GM18508 (cell line): ENCODE measurements around the gene TAS1R1.
"Not testable (repeated sequence)": the region's sequence is repeated elsewhere in the genome, so short reads cannot be mapped to it uniquely, and the experiment has no call there.

Experiments used
- ATAC-seq: cut with Tn5 transposase; IDR thresholded peaks from one replicate; pipeline ENCODE4 v1.9.1; 2021; ENCODE audit warnings: moderate number of reproducible peaks; ENCODE audit not compliant: insufficient read depth, unreplicated experiment

TAS1R1 gene

GRCh38 chr1:6587261-6588005 is 32.3 kb downstream of the TAS1R1 start:
- ATAC-seq = no peak

GRCh38 chr1:6588128-6588892 is 33.2 kb downstream of the TAS1R1 start:
- no peak for ATAC-seq

GRCh38 chr1:6588893-6589520 is 33.9 kb downstream of the TAS1R1 start:
- ATAC-seq = no peak

GRCh38 chr1:6590046-6590445 is 34.9 kb downstream of the TAS1R1 start:
- ATAC-seq = no peak

GRCh38 chr1:6591222-6591621 is 36.1 kb downstream of the TAS1R1 start:
- no peak for ATAC-seq

GRCh38 chr1:6591644-6592043 is 36.5 kb downstream of the TAS1R1 start:
- no peak for ATAC-seq

- ATAC-seq = no peak
Measured at GRCh38 chr1:6592441-6592840, 37.3 kb downstream of the TAS1R1 start.

GRCh38 chr1:6592865-6593593 is 37.9 kb downstream of the TAS1R1 start:
- ATAC-seq = no peak

- ATAC-seq = no peak
Measured at GRCh38 chr1:6593810-6594209, 38.7 kb downstream of the TAS1R1 start.

GRCh38 chr1:6594977-6595740 is 40.1 kb downstream of the TAS1R1 start:
- ATAC-seq = no peak

- no peak for ATAC-seq
Measured at GRCh38 chr1:6596351-6596750, 41.2 kb downstream of the TAS1R1 start.

GRCh38 chr1:6596886-6597776 is 42.0 kb downstream of the TAS1R1 start:
- no peak for ATAC-seq

GRCh38 chr1:6597777-6598131 is 42.6 kb downstream of the TAS1R1 start:
- no peak for ATAC-seq

GRCh38 chr1:6599141-6599975 is 44.3 kb downstream of the TAS1R1 start:
- ATAC-seq = no peak

GRCh38 chr1:6599991-6600390 is 44.9 kb downstream of the TAS1R1 start:
- not testable (repeated sequence) for ATAC-seq

GRCh38 chr1:6600410-6601048 is 45.4 kb downstream of the TAS1R1 start:
- ATAC-seq = no peak

- ATAC-seq = no peak
Measured at GRCh38 chr1:6601049-6601922, 46.2 kb downstream of the TAS1R1 start.
